SK-N-SH (cell line): ENCODE measurements around the gene RSRC1.

Source experiments
- CTCF ChIP-seq: fragments of 200-600 bp; sonication (generic); IDR thresholded peaks from 2 replicates; pipeline ENCODE4 v1.6.1; 2017; ENCODE audit warnings: antibody characterized with exemption, mild to moderate bottlenecking, moderate library complexity
- EP300 ChIP-seq, 2 experiments: IDR thresholded peaks; 2 replicates each; pipeline versions ENCODE4 v1.4.0 to v1.6.1; 2012; ENCODE audit warnings: borderline replicate concordance in 1 of 2, low read depth in 1 of 2, low read length in 1 of 2
- GABPA ChIP-seq: IDR thresholded peaks from 2 replicates; pipeline ENCODE4 v1.4.0; 2012; ENCODE audit warnings: low read depth, mild to moderate bottlenecking
- JUND ChIP-seq: IDR thresholded peaks from 2 replicates; pipeline ENCODE4 v1.4.0; 2012
- SMC3 ChIP-seq: IDR thresholded peaks from 2 replicates; pipeline ENCODE4 v1.6.1; 2012; ENCODE audit warnings: low read depth, low read length, improper control_type of control experiment
- YY1 ChIP-seq: IDR thresholded peaks from 2 replicates; pipeline ENCODE4 v1.4.0; 2012; ENCODE audit warnings: low read depth, mild to moderate bottlenecking
- TF ChIP-seq, protein P1 (sequence below): IDR thresholded peaks from 2 replicates; pipeline ENCODE4 v1.4.0; 2012; ENCODE audit warnings: low read depth, borderline replicate concordance

DNA sequence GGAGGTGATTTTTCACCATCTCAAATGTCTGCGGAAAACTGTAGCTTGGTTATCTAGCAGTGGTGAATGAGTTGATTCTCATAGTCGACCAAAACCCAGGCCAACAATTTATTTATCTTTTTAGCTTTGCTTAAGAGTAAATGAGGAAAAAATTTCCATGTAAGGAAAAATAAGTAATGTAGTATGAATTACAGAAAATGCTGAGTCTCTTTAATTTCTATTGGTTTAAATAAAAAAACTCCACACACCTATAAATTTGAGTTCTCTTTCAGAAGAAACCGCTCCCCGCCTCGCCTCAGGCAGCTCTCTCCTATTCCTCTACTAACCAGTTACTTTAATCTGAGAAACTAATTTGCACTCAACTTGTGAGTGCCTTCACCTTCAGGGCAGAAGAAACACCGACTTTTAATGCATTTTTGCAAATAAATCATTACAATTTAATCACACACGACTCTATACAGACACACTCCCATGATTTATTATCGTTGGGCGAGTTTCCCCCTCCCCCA, 540 bp upstream of the RSRC1 start:
- TF ChIP-seq CTCF (no peak), EP300 (IDR thresholded peaks at IDR 0.05; ENCODE audit: borderline replicate concordance in 1 of 2, low read depth in 1 of 2, low read length in 1 of 2) (no peak), JUND (no peak), YY1 (no peak), SMC3 (no peak), GABPA (no peak)
- TF ChIP-seq, protein P1, sequence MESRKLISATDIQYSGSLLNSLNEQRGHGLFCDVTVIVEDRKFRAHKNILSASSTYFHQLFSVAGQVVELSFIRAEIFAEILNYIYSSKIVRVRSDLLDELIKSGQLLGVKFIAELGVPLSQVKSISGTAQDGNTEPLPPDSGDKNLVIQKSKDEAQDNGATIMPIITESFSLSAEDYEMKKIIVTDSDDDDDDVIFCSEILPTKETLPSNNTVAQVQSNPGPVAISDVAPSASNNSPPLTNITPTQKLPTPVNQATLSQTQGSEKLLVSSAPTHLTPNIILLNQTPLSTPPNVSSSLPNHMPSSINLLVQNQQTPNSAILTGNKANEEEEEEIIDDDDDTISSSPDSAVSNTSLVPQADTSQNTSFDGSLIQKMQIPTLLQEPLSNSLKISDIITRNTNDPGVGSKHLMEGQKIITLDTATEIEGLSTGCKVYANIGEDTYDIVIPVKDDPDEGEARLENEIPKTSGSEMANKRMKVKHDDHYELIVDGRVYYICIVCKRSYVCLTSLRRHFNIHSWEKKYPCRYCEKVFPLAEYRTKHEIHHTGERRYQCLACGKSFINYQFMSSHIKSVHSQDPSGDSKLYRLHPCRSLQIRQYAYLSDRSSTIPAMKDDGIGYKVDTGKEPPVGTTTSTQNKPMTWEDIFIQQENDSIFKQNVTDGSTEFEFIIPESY = no peak
